Stimulated activated CD8-positive, alpha-beta memory T cell treated with anti-CD3 and anti-CD28 coated beads, Interleukin-4, amount 100 ng/mL, for 24 hours (primary cell): ENCODE results near the gene TENT4A.

Source experiments
- DNase-seq: peaks from one replicate; pipeline ENCODE4 v3.0.0-alpha.2; 2020; ENCODE audit warnings: low read depth

TENT4A gene

DNA sequence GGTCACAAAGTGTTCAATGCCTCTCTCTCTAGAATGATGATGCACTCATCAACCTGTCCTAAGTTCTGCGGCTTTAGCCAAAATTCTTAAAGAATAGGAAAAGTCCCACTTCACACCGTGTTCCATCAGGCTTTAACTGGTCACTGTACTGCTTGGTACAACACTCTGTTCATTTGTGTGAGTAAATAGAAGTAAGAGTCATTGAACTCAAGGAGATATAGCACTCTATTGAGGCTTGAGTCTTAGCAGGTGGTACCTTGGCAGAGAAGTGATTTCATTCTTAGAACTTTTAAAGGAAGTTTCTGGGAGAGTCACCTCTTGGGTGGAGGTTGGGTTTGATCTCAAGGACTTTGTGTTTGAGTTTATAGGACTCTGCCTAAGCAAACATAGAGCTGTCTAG, 92.6 kb downstream of the TENT4A start:
- no peak for DNase-seq
